ENCODE data around the gene NOP53. TPM values are rescaled to one million over a fixed set of nuclear protein-coding genes. Genes with fewer than 3 reads are reported as not detected.

Gene NOP53
- 57.2 and 59.5 TPM in 2 replicates for total RNA-seq (2012; rRNA removed)
- 83.2 and 85.9 TPM in 2 replicates for polyA plus RNA-seq (2012; rRNA removed)
- polyA plus RNA-seq (2012; cell fraction: cytosol; rRNA removed) = 155 and 156 TPM in 2 replicates
- 99.3 and 145 TPM in 2 replicates for polyA plus RNA-seq (2012; cell fraction: nucleus; rRNA removed; ENCODE audit: low replicate concordance)
- Bru-seq, nascent RNA = percentile 86 among the genes with signal in this experiment
- percentile 85 among the genes with signal in this experiment for BruChase-seq, experiment 1, labeled RNA remaining after a 6-hour chase
- BruChase-seq, experiment 2, labeled RNA remaining after a 2-hour chase = percentile 85 among the genes with signal in this experiment
- long read RNA-seq, transcript NOP53-206 (2 exons, 265 nt) = minor isoform, 31 of 207 reads
- long read RNA-seq, transcript NOP53-201 (13 exons, 1,528 nt) = major isoform, 126 of 207 reads
- long read RNA-seq, partial matches to known transcripts = 44 of 207 reads
- long read RNA-seq, other reads (novel, unspliced or antisense) = 6 of 207 reads

DNA sequence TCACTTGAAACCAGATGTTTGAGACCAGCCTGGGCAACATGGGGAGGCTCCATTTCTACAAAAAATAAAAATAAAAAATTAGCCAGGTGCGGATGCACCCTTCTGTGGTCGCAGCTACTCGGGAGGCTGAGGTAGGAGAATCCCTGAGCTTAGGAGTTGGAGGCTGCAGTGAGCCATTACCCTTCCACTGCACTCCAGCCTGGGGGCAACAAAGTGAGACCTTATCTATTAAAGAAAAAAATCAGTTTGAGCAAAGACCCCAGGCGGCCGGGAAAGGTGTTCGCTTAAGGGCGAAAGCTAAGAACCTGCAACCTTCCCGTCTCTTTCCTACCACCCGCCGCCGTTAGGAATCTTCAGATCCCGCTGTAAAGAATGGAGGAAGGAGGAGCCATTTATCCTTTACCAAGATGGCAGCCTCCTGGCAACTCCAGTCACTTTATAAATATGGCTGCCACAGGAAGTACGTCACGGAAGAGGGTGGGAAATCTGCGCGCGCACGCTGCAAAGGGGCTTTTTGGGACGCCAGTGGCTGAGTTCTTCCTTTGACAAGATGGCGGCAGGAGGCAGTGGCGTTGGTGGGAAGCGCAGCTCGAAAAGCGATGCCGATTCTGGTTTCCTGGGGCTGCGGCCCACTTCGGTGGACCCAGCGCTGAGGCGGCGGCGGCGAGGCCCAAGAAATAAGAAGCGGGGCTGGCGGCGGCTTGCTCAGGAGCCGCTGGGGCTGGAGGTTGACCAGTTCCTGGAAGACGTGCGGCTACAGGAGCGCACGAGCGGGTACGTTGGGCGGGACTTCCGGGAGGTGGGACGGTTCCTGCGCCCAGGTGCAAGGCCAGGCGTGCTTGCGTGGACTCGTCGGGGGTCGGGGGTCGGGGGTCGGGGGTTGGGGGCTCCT lies at the start of gene NOP53:
TSS of gene NOP53 (plus strand) at position 537 of the 892 bp plus-strand sequence. CDS start at position 551, 14 bp downstream.
- TF ChIP-seq MAZ (IDR thresholded peaks at IDR 0.05; ENCODE audit: borderline replicate concordance, low read depth, low read length) (peak; percentile 14; the same call in 1 of the 2 replicates), MXI1 (IDR thresholded peaks at IDR 0.05; ENCODE audit: borderline replicate concordance, low read depth, low read length) (peak; percentile 49; the same call in 1 of the 2 replicates), CEBPB (IDR thresholded peaks at IDR 0.05; ENCODE audit: low read depth, low read length) (no peak), POLR2A (IDR thresholded peaks at IDR 0.05; ENCODE audit: low read depth, low read length) (peak; percentile 90), CHD1 (IDR thresholded peaks at IDR 0.05; ENCODE audit: low read depth, low read length) (no peak), RCOR1 (IDR thresholded peaks at IDR 0.05; ENCODE audit: insufficient replicate concordance, low read length) (no peak), SMC3 (IDR thresholded peaks at IDR 0.05; ENCODE audit: low read depth, low read length) (no peak)
- Histone ChIP-seq H2BK15ac (ENCODE audit: low read depth, low read length) (0 out of 3 replicates have a peak within 1 kb of the TSS, but pooled peaks have one; percentile 19), H2BK5ac (ENCODE audit: low read depth, low read length, poor library complexity, severe bottlenecking) (peak within 1 kb of the TSS; percentile 82), H2BK20ac (ENCODE audit: low read depth, low read length) (no peak within 1 kb of the TSS), H3K9me1 (ENCODE audit: insufficient read depth, low read length) (no peaks in the 10 kb centered on the region), H4K8ac (ENCODE audit: low read depth in 2 of 2, low read length in 2 of 2) (peak within 1 kb of the TSS; percentile 38 to 90; a peak in 3 of 4 replicates), H3K9ac (ENCODE audit: low read depth, low read length) (peak within 1 kb of the TSS; percentile 54), H3K27me3 (ENCODE audit: control insufficient read depth, insufficient read depth, low read length) (no peaks in the 10 kb centered on the region), H4K5ac (ENCODE audit: low read depth, low read length) (peak within 1 kb of the TSS; percentile 59; the same call in 1 of the 2 replicates), H3K18ac (ENCODE audit: low read depth, low read length) (peak within 1 kb of the TSS; percentile 14; the same call in 1 of the 2 replicates), H3K4ac (ENCODE audit: low read depth, low read length) (peak within 1 kb of the TSS; percentile 66), H2AFZ (replicated peaks; ENCODE audit: low read length, poor library complexity) (peak within 1 kb of the TSS; percentile 89), H3K9me3 (ENCODE audit: control insufficient read depth, insufficient read depth, low read length) (no peaks in the 10 kb centered on the region), H3K27ac (ENCODE audit: insufficient read depth, low read length) (peak within 1 kb of the TSS; percentile 89), H3K4me1 (ENCODE audit: control insufficient read depth, insufficient read depth, low read length) (peaks cover 9% of the 10 kb centered on the region), H4K91ac (ENCODE audit: insufficient read depth, low read depth, low read length) (peak within 1 kb of the TSS; percentile 36; the same call in 1 of the 2 replicates), H2AK5ac (ENCODE audit: low read depth, low read length) (peak within 1 kb of the TSS; percentile 48; the same call in 1 of the 2 replicates), H3K79me1 (ENCODE audit: low read depth in 1 of 2, low read length in 2 of 2) (peaks cover 30 to 66% of the 10 kb centered on the region in 2 experiments), H3K4me2 (ENCODE audit: low read depth, low read length) (peak within 1 kb of the TSS; percentile 72), H3K4me3 (ENCODE audit: insufficient read depth, low read depth, low read length) (peak within 1 kb of the TSS; percentile 72), H3K36me3 (ENCODE audit: control insufficient read depth, insufficient read depth, low read length) (peaks cover 41% of the 10 kb centered on the region), H3K56ac (ENCODE audit: extremely low read depth, insufficient read depth, low read length) (peak within 1 kb of the TSS; percentile 5; the same call in 1 of the 2 replicates), H3K23ac (ENCODE audit: low read depth, low read length) (no peak within 1 kb of the TSS), H2AK9ac (replicated peaks; ENCODE audit: low read depth, low read length, poor library complexity) (peak within 1 kb of the TSS; percentile 88), H3K14ac (replicated peaks; ENCODE audit: low read depth, low read length) (peak within 1 kb of the TSS; percentile 73), H4K20me1 (ENCODE audit: insufficient read depth, low read length) (peaks cover 21% of the 10 kb centered on the region), H2BK120ac (ENCODE audit: low read depth, low read length) (peak within 1 kb of the TSS; percentile 45; the same call in 1 of the 2 replicates)
- in situ Hi-C loops (cut with MboI; ENCODE audit: low sequenced_read_pairs) = loop anchor here (5.0 kb wide), 1 partner anchor 33 kb away; the partner anchor contains the start of gene EHD2
- dilution Hi-C loops (cut with HindIII; ENCODE audit: low sequenced_read_pairs, unreplicated experiment) = no loop called here
- BruUV-seq (replicated peaks) = no TSS peak
- intact Hi-C loops (cut with micrococcal nuclease) = loop anchor here (1.0 kb wide), 1 partner anchor 81 kb away; no protein-coding TSS in a partner anchor
- ATAC-seq (ENCODE audit: low read depth) = peak; percentile 46
- DNase-seq = peak; percentile 96
- ChIA-PET CTCF (interaction anchor here (0.6 kb wide), 1 partner anchor 21 kb away, joined by 3 read pairs; no protein-coding TSS in a partner anchor), POLR2A (ENCODE audit: unreplicated experiment) (interaction anchor here (0.6 to 1.1 kb wide), 3 partner anchors 11 to 630 kb away, joined by 3 to 4 read pairs (median 4); no protein-coding TSS in a partner anchor)
- WGBS, 2 experiments (ENCODE audit: extremely low coverage in 2 of 2, insufficient read length in 1 of 2) = 0% methylated on average over 21 of the region's 53 CpGs; no CpG with 5 or more reads in 1 of the 2 experiments

Measured in IMR-90 (cell line).